ENCODE measurements around the gene SAP30BP. TPM values are rescaled to one million over a fixed set of nuclear protein-coding genes. Genes with fewer than 3 reads are reported as not detected.

Gene SAP30BP
- total RNA-seq, 1 donor from 2014 or later: 84.6 TPM

- no peak for DNase-seq (ENCODE audit: extremely low read depth, low read depth, low spot score)
These were observed 66.3 kb downstream of the SAP30BP start for GRCh38 chr17:75733471-75733870.

- DNase-seq (ENCODE audit: extremely low read depth, low read depth, low spot score): no peak
These were observed 67.6 kb downstream of the SAP30BP start for GRCh38 chr17:75734674-75735294.

GRCh38 chr17:75736173-75736835, 69.2 kb downstream of the SAP30BP start:
- no peak for DNase-seq (ENCODE audit: extremely low read depth, low read depth, low spot score)

- DNase-seq (ENCODE audit: extremely low read depth, low read depth, low spot score): no peak
These were observed 70.2 kb downstream of the SAP30BP start for GRCh38 chr17:75737133-75737962.

GRCh38 chr17:75738218-75738802, 71.2 kb downstream of the SAP30BP start:
- no peak for DNase-seq (ENCODE audit: extremely low read depth, low read depth, low spot score)

GRCh38 chr17:75739174-75739573, 72.0 kb downstream of the SAP30BP start:
- no peak for DNase-seq (ENCODE audit: extremely low read depth, low read depth, low spot score)

GRCh38 chr17:75739801-75740200, 72.7 kb downstream of the SAP30BP start:
- DNase-seq (ENCODE audit: extremely low read depth, low read depth, low spot score): no peak

- no peak for DNase-seq (ENCODE audit: extremely low read depth, low read depth, low spot score)
These were observed 73.1 kb downstream of the SAP30BP start for GRCh38 chr17:75740215-75740614.

- DNase-seq (ENCODE audit: extremely low read depth, low read depth, low spot score): no peak
These were observed 73.5 kb downstream of the SAP30BP start for GRCh38 chr17:75740631-75741077.

GRCh38 chr17:75742337-75742736, 75.2 kb downstream of the SAP30BP start:
- no peak for DNase-seq (ENCODE audit: extremely low read depth, low read depth, low spot score)

- no peak for DNase-seq (ENCODE audit: extremely low read depth, low read depth, low spot score)
These were observed 76.6 kb downstream of the SAP30BP start for GRCh38 chr17:75743625-75744206.

GRCh38 chr17:75748706-75749105, 81.6 kb downstream of the SAP30BP start:
- DNase-seq (ENCODE audit: extremely low read depth, low read depth, low spot score): no peak

- no peak for DNase-seq (ENCODE audit: extremely low read depth, low read depth, low spot score)
These were observed 82.6 kb downstream of the SAP30BP start for GRCh38 chr17:75749545-75750389.

GRCh38 chr17:75750661-75751423, 83.7 kb downstream of the SAP30BP start:
- no peak for DNase-seq (ENCODE audit: extremely low read depth, low read depth, low spot score)

- DNase-seq (ENCODE audit: extremely low read depth, low read depth, low spot score): no peak
These were observed 84.7 kb downstream of the SAP30BP start for GRCh38 chr17:75751676-75752404.

GRCh38 chr17:75752405-75752709, 85.2 kb downstream of the SAP30BP start:
- DNase-seq (ENCODE audit: extremely low read depth, low read depth, low spot score): no peak

GRCh38 chr17:75752802-75753513, 85.8 kb downstream of the SAP30BP start:
- DNase-seq (ENCODE audit: extremely low read depth, low read depth, low spot score): no peak
